ENCODE data around the gene KSR2. TPM values are rescaled to one million over a fixed set of nuclear protein-coding genes. Genes with fewer than 3 reads are reported as not detected.

KSR2 gene
- total RNA-seq, 1 donor from 2014 or later: 1.4 TPM

GRCh38 chr12:117926391-117926899 is 42.3 kb downstream of the KSR2 start:
- intact Hi-C loops (cut with DNase I): no loop called here
- ATAC-seq: no peak
- Histone ChIP-seq H3K27me3 (no peaks in the 10 kb centered on the region), H3K4me1 (no peaks in the 10 kb centered on the region), H3K27ac (no peak overlapping the region), H3K36me3 (no peaks in the 10 kb centered on the region), H3K4me3 (no peak overlapping the region), H3K9me3 (no peaks in the 10 kb centered on the region)
- DNase-seq: no peak
- TF ChIP-seq, protein P1, sequence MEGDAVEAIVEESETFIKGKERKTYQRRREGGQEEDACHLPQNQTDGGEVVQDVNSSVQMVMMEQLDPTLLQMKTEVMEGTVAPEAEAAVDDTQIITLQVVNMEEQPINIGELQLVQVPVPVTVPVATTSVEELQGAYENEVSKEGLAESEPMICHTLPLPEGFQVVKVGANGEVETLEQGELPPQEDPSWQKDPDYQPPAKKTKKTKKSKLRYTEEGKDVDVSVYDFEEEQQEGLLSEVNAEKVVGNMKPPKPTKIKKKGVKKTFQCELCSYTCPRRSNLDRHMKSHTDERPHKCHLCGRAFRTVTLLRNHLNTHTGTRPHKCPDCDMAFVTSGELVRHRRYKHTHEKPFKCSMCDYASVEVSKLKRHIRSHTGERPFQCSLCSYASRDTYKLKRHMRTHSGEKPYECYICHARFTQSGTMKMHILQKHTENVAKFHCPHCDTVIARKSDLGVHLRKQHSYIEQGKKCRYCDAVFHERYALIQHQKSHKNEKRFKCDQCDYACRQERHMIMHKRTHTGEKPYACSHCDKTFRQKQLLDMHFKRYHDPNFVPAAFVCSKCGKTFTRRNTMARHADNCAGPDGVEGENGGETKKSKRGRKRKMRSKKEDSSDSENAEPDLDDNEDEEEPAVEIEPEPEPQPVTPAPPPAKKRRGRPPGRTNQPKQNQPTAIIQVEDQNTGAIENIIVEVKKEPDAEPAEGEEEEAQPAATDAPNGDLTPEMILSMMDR (IDR thresholded peaks at IDR 0.05): no peak

GRCh38 chr12:117921929-117922777 is 46.6 kb downstream of the KSR2 start:
- no peaks in the 10 kb centered on the region for H3K9me3 ChIP-seq

GRCh38 chr12:117919479-117919878 is 49.3 kb downstream of the KSR2 start:
- intact Hi-C loops (cut with DNase I): no loop called here
- ATAC-seq: no peak
- TF ChIP-seq, protein P1 (IDR thresholded peaks at IDR 0.05): no peak

More at GRCh38 chr12:117921929-117922777, 46.6 kb downstream of the KSR2 start:
- ATAC-seq: no peak
- H3K4me1 ChIP-seq: no peaks in the 10 kb centered on the region
- H3K36me3 ChIP-seq: no peaks in the 10 kb centered on the region
- TF ChIP-seq, protein P1 (IDR thresholded peaks at IDR 0.05): no peak
- no peak overlapping the region for H3K4me3 ChIP-seq
- H3K27me3 ChIP-seq: no peaks in the 10 kb centered on the region
- intact Hi-C loops (cut with DNase I): no loop called here
- no peak for DNase-seq
- H3K27ac ChIP-seq: no peak overlapping the region

DNA sequence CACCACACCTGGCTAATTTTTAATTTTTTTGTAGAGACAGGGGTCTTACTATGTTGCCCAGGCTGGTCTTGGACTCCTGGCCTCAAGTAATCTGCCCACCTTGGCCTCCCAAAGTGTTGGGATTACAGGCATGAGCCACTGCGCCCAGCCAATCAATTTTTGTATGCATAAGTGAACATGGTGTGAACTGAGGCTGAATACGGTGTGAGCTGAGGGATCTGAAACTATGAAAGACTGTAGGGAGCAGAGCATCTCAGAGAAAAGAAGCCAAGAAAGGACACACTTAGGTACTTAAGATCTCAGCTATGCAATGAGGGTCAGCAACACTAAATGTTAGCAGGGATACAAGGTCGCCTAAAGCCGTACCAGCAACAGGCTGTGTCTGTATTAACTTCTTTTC is 54.1 kb downstream of the KSR2 start:
- no peaks in the 10 kb centered on the region for H3K36me3 ChIP-seq
- no peak for DNase-seq
- H3K4me1 ChIP-seq: no peaks in the 10 kb centered on the region
- TF ChIP-seq, protein P1 (IDR thresholded peaks at IDR 0.05): no peak
- ATAC-seq: no peak
- intact Hi-C loops (cut with DNase I): no loop called here
- no peaks in the 10 kb centered on the region for H3K27me3 ChIP-seq
- H3K4me3 ChIP-seq: no peak overlapping the region
- H3K27ac ChIP-seq: no peak overlapping the region
- no peaks in the 10 kb centered on the region for H3K9me3 ChIP-seq

More at GRCh38 chr12:117919479-117919878, 49.3 kb downstream of the KSR2 start:
- no peaks in the 10 kb centered on the region for H3K9me3 ChIP-seq
- H3K4me3 ChIP-seq: no peak overlapping the region
- no peak for DNase-seq
- no peaks in the 10 kb centered on the region for H3K36me3 ChIP-seq
- H3K27me3 ChIP-seq: no peaks in the 10 kb centered on the region
- H3K27ac ChIP-seq: no peak overlapping the region
- no peaks in the 10 kb centered on the region for H3K4me1 ChIP-seq

DNA sequence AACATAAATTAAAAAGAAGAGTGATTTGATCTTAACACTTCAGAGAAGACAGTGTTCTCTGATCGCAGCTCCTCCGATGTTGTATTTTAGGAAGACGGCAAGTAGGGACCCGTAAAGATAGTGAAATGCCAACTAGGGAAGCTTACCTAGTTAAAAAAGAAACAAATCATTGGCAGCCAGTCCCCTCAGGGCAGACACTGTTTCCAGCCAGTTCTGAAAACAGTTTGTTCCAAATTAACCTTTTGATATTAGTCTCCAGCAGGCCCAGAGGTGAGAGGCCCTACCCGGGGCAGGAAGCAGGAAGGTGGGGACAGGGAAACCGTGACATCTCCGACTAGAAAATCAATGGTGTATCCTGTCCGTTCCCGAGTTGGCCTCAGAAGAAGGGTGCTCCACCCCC is 56.0 kb downstream of the KSR2 start:
- H3K27ac ChIP-seq: no peak overlapping the region
- H3K4me3 ChIP-seq: no peak overlapping the region
- intact Hi-C loops (cut with DNase I): no loop called here

More for the DNA sequence above, 56.0 kb downstream of the KSR2 start:
- H3K9me3 ChIP-seq: no peaks in the 10 kb centered on the region
- ATAC-seq: no peak
- TF ChIP-seq, protein P1 (IDR thresholded peaks at IDR 0.05): no peak
- H3K4me1 ChIP-seq: no peaks in the 10 kb centered on the region
- no peak for DNase-seq
- no peaks in the 10 kb centered on the region for H3K27me3 ChIP-seq
- no peaks in the 10 kb centered on the region for H3K36me3 ChIP-seq

Data from upper lobe of right lung (tissue), 1 donor.